Right lobe of liver (tissue), 4 donors: ENCODE measurements around the gene LARP4B.

Source experiments
- CTCF ChIP-seq, 4 donors: fragments of 200-600 bp in 3 of 4; fragments of 450-650 bp in 1 of 4; IDR thresholded peaks; one replicate each; pipeline versions ENCODE4 v1.5.1 to v1.8.0; 2016 to 2022; ENCODE audit warnings: antibody characterized with exemption in 4 of 4, mild to moderate bottlenecking in 2 of 4
- POLR2A ChIP-seq: fragments of 450-650 bp; IDR thresholded peaks from one replicate; pipeline ENCODE4 v1.6.1; 2017; ENCODE audit warnings: antibody characterized with exemption, mild to moderate bottlenecking
- donor health status: DM: no; HTN: no; CAD: no.
- donor health status: DM: no; HTN: no; CAD: no.
- donor health status: DM: no; HTN: yes; CAD: no.

GRCh38 chr10:843703-844102 is 87.8 kb downstream of the LARP4B start:
- no peak for TF ChIP-seq CTCF (IDR thresholded peaks at IDR 0.05)
- no peak for TF ChIP-seq POLR2A
